Fibroblast of lung (primary cell): ENCODE results near the gene RPS6KC1.

Experiments
- EZH2 ChIP-seq: IDR thresholded peaks from 2 replicates; pipeline ENCODE4 v1.5.1; 2012; ENCODE audit warnings: low read length, control low read depth, mild to moderate bottlenecking; ENCODE audit errors: missing control alignments
- TF ChIP-seq, protein P1 (sequence below), 2 donors: IDR thresholded peaks in 1 of 2; conservative IDR thresholded peaks in 1 of 2; 1 replicate in 1 of 2; 2 replicates in 1 of 2; pipeline ENCODE4 v1.5.1; 2011 to 2012; ENCODE audit warnings: low read length in 2 of 2, control low read depth in 1 of 2, inconsistent platforms in 1 of 2, low read depth in 1 of 2, mild to moderate bottlenecking in 1 of 2

DNA sequence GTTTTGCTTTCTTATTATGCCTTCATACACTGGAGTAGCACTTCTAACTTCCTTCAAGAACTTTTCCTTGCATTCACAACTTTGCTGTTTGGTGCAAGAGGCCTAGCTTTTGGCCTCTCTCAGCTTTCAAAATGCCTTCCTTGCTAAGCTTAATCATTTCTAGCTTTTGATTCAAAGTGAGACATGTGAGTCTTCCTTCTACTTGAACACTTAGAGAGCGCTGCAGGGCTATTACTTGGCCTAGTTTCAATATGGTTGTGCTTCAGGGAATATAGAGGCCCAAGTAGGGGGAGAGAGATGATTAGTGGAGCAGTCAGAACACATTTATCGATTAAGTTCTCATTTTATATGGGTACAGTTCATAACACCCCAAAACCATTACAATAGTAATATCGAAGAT, 47.8 kb upstream of the RPS6KC1 start:
- TF ChIP-seq, protein P1, sequence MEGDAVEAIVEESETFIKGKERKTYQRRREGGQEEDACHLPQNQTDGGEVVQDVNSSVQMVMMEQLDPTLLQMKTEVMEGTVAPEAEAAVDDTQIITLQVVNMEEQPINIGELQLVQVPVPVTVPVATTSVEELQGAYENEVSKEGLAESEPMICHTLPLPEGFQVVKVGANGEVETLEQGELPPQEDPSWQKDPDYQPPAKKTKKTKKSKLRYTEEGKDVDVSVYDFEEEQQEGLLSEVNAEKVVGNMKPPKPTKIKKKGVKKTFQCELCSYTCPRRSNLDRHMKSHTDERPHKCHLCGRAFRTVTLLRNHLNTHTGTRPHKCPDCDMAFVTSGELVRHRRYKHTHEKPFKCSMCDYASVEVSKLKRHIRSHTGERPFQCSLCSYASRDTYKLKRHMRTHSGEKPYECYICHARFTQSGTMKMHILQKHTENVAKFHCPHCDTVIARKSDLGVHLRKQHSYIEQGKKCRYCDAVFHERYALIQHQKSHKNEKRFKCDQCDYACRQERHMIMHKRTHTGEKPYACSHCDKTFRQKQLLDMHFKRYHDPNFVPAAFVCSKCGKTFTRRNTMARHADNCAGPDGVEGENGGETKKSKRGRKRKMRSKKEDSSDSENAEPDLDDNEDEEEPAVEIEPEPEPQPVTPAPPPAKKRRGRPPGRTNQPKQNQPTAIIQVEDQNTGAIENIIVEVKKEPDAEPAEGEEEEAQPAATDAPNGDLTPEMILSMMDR (conservative IDR thresholded peaks at IDR 0.05 in 1 of 2, IDR thresholded peaks at IDR 0.05 in 1 of 2; ENCODE audit: low read depth in 1 of 2, low read length in 2 of 2) = no peak
- TF ChIP-seq EZH2 = no peak
